Kasumi-1 (cell line): Measurements from ENCODE around the gene ZGPAT.
"Not testable (repeated sequence)": the region's sequence is repeated elsewhere in the genome, so short reads cannot be mapped to it uniquely, and the experiment has no call there.

Source experiments
- DNase-seq, 2 experiments: peaks; one replicate each; lab custom pipeline; 2025; lab: John Stamatoyannopoulos, UW

The ZGPAT gene

GRCh38 chr20:63703471-63703975, 4.3 kb upstream of the ZGPAT start:
- no peak for DNase-seq

- DNase-seq = no peak
Observed at GRCh38 chr20:63703976-63704748, 3.7 kb upstream of the ZGPAT start.

GRCh38 chr20:63704749-63705117, 3.1 kb upstream of the ZGPAT start:
- no peak for DNase-seq

GRCh38 chr20:63705232-63706026, 2.4 kb upstream of the ZGPAT start:
- DNase-seq = no peak

- no peak for DNase-seq
Observed at GRCh38 chr20:63706027-63706695, 1.7 kb upstream of the ZGPAT start.

GRCh38 chr20:63706852-63707557, 834 bp upstream of the ZGPAT start:
- no peak for DNase-seq

- DNase-seq = no peak
Observed at GRCh38 chr20:63708301-63709148, 686 bp downstream of the ZGPAT start.

- DNase-seq = no peak
Observed at GRCh38 chr20:63709149-63709527, 1.3 kb downstream of the ZGPAT start.

- DNase-seq = no peak
Observed at GRCh38 chr20:63711085-63711645, 3.3 kb downstream of the ZGPAT start.

GRCh38 chr20:63712191-63712590, 4.4 kb downstream of the ZGPAT start:
- no peak for DNase-seq

- no peak for DNase-seq
Observed at GRCh38 chr20:63714858-63715257, 7.0 kb downstream of the ZGPAT start.

- no peak for DNase-seq
Observed at GRCh38 chr20:63718996-63719395, 11.2 kb downstream of the ZGPAT start.

- DNase-seq = not testable (repeated sequence)
Observed at GRCh38 chr20:63722967-63723622, 15.3 kb downstream of the ZGPAT start.

GRCh38 chr20:63730189-63730733, 22.4 kb downstream of the ZGPAT start:
- not testable (repeated sequence) for DNase-seq

GRCh38 chr20:63731410-63731809, 23.6 kb downstream of the ZGPAT start:
- no peak for DNase-seq

GRCh38 chr20:63732118-63733095, 24.6 kb downstream of the ZGPAT start:
- DNase-seq = no peak

GRCh38 chr20:63733117-63733516, 25.3 kb downstream of the ZGPAT start:
- no peak for DNase-seq

GRCh38 chr20:63733579-63734081, 25.8 kb downstream of the ZGPAT start:
- no peak for DNase-seq
